ENCODE measurements around the gene PCNT. TPM values are rescaled to one million over a fixed set of nuclear protein-coding genes. Genes with fewer than 3 reads are reported as not detected.

Gene PCNT
- total and polyA plus RNA-seq, 2 of the 8 experiments (the other 6 are each of a cell fraction or from before 2014, with no cell fraction given) = 9.9 to 45.1 TPM

DNA sequence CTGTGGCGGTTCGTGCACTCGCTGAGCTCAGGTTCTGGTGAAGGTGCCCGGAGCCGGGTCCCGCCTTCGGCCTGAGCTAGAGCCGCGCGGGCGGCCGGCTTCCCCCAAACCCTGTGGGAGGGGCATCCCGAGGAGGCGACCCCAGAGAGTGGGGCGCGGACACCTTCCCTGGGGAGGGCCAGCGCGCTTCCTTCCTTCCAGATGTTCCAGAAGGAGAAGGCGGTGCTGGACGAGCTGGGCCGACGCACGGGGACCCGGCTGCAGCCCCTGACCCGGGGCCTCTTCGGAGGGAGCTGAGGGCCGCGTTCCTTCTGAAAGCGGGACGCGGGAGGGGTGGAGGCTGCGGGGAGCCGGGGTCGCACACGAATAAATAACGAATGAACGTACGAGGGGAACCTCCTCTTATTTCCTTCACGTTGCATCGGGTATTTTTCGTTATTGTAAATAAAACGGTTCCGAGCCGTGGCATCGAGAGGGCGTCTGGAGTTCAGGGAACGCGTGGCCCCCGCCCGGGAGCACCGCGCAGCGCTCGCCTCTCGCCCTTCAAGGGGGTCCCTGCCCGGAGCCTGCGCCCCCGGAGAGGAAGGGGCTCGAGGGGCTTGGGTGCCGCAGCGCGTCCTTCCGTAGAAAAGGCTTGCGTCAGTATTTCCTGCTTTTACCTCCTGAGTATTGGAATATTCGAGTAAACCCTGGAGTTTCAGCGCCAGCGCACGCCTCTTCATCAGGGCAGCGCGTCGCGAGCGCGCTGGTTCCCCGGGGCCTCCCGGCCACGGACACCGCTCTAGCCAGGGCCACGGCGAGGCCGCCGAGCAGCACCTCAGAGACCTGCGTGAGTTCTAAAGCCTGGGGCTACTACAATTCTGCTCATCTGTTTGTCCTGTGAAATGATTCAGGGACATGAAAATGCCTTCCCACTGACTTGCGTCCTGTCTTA, 26.4 kb upstream of the PCNT start (continued):
- TF ChIP-seq, protein P1, sequence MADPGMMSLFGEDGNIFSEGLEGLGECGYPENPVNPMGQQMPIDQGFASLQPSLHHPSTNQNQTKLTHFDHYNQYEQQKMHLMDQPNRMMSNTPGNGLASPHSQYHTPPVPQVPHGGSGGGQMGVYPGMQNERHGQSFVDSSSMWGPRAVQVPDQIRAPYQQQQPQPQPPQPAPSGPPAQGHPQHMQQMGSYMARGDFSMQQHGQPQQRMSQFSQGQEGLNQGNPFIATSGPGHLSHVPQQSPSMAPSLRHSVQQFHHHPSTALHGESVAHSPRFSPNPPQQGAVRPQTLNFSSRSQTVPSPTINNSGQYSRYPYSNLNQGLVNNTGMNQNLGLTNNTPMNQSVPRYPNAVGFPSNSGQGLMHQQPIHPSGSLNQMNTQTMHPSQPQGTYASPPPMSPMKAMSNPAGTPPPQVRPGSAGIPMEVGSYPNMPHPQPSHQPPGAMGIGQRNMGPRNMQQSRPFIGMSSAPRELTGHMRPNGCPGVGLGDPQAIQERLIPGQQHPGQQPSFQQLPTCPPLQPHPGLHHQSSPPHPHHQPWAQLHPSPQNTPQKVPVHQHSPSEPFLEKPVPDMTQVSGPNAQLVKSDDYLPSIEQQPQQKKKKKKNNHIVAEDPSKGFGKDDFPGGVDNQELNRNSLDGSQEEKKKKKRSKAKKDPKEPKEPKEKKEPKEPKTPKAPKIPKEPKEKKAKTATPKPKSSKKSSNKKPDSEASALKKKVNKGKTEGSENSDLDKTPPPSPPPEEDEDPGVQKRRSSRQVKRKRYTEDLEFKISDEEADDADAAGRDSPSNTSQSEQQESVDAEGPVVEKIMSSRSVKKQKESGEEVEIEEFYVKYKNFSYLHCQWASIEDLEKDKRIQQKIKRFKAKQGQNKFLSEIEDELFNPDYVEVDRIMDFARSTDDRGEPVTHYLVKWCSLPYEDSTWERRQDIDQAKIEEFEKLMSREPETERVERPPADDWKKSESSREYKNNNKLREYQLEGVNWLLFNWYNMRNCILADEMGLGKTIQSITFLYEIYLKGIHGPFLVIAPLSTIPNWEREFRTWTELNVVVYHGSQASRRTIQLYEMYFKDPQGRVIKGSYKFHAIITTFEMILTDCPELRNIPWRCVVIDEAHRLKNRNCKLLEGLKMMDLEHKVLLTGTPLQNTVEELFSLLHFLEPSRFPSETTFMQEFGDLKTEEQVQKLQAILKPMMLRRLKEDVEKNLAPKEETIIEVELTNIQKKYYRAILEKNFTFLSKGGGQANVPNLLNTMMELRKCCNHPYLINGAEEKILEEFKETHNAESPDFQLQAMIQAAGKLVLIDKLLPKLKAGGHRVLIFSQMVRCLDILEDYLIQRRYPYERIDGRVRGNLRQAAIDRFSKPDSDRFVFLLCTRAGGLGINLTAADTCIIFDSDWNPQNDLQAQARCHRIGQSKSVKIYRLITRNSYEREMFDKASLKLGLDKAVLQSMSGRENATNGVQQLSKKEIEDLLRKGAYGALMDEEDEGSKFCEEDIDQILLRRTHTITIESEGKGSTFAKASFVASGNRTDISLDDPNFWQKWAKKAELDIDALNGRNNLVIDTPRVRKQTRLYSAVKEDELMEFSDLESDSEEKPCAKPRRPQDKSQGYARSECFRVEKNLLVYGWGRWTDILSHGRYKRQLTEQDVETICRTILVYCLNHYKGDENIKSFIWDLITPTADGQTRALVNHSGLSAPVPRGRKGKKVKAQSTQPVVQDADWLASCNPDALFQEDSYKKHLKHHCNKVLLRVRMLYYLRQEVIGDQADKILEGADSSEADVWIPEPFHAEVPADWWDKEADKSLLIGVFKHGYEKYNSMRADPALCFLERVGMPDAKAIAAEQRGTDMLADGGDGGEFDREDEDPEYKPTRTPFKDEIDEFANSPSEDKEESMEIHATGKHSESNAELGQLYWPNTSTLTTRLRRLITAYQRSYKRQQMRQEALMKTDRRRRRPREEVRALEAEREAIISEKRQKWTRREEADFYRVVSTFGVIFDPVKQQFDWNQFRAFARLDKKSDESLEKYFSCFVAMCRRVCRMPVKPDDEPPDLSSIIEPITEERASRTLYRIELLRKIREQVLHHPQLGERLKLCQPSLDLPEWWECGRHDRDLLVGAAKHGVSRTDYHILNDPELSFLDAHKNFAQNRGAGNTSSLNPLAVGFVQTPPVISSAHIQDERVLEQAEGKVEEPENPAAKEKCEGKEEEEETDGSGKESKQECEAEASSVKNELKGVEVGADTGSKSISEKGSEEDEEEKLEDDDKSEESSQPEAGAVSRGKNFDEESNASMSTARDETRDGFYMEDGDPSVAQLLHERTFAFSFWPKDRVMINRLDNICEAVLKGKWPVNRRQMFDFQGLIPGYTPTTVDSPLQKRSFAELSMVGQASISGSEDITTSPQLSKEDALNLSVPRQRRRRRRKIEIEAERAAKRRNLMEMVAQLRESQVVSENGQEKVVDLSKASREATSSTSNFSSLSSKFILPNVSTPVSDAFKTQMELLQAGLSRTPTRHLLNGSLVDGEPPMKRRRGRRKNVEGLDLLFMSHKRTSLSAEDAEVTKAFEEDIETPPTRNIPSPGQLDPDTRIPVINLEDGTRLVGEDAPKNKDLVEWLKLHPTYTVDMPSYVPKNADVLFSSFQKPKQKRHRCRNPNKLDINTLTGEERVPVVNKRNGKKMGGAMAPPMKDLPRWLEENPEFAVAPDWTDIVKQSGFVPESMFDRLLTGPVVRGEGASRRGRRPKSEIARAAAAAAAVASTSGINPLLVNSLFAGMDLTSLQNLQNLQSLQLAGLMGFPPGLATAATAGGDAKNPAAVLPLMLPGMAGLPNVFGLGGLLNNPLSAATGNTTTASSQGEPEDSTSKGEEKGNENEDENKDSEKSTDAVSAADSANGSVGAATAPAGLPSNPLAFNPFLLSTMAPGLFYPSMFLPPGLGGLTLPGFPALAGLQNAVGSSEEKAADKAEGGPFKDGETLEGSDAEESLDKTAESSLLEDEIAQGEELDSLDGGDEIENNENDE (IDR thresholded peaks at IDR 0.05; ENCODE audit: insufficient replicate concordance, low read length) = no peak
- no peak for TF ChIP-seq TAF1 (IDR thresholded peaks at IDR 0.05; ENCODE audit: low read depth, low read length)
